Common myeloid progenitor, CD34-positive (primary cell): Measurements from ENCODE around the gene KLK5.
A peak's percentile ranks its signal among the peaks of the same experiment; 100 is the strongest.

Experiments
- CTCF ChIA-PET: fragments of 350-600 bp; sonication (Branson Sonifier 250); formaldehyde crosslinking; loops from one replicate; lab custom pipeline; 2021; ENCODE audit warnings: antibody characterized with exemption; lab: Charles Lee
- POLR2A ChIA-PET: fragments of 350-600 bp; sonication (Branson Sonifier 250); formaldehyde crosslinking; loops from one replicate; lab custom pipeline; 2021; ENCODE audit warnings: antibody characterized with exemption; lab: Charles Lee
- DNase-seq, 3 donors: peaks; one replicate each; pipeline versions ENCODE4 v3.0.0 to v3.0.0-alpha.2; 2013
- H3K27ac ChIP-seq, 2 experiments: 1 replicate in 1 of 2; 2 replicates in 1 of 2; pipeline ENCODE4 v1.7.0; 2013; ENCODE audit warnings: inconsistent platforms in 2 of 2, low read length in 2 of 2, mild to moderate bottlenecking in 2 of 2, low read depth in 1 of 2, moderate library complexity in 1 of 2; ENCODE audit not compliant: severe bottlenecking in 2 of 2, insufficient read depth in 1 of 2, poor library complexity in 1 of 2
- H3K27me3 ChIP-seq, 5 experiments: replicated peaks in 2 of 5; 1 replicate in 3 of 5; 2 replicates in 2 of 5; pipeline versions ENCODE4 v1.6.1 to v1.7.0; 2013; ENCODE audit warnings: low read length in 4 of 5, mild to moderate bottlenecking in 2 of 5, moderate library complexity in 2 of 5, inconsistent platforms in 1 of 5; ENCODE audit not compliant: insufficient read depth in 5 of 5, control insufficient read depth in 4 of 5
- H3K36me3 ChIP-seq, 4 experiments: 1 replicate in 2 of 4; 2 replicates in 2 of 4; pipeline versions ENCODE4 v1.6.1 to v1.7.0; 2013; ENCODE audit warnings: low read length in 3 of 4, control low read depth in 1 of 4, mild to moderate bottlenecking in 1 of 4; ENCODE audit not compliant: control insufficient read depth in 4 of 4, insufficient read depth in 4 of 4
- H3K4me1 ChIP-seq, 4 experiments: 1 replicate in 3 of 4; 2 replicates in 1 of 4; pipeline versions ENCODE4 v1.6.1 to v1.7.1; 2013; ENCODE audit warnings: low read length in 3 of 4, mild to moderate bottlenecking in 3 of 4, control low read depth in 1 of 4, inconsistent platforms in 1 of 4, moderate library complexity in 1 of 4; ENCODE audit not compliant: control insufficient read depth in 4 of 4, insufficient read depth in 4 of 4; ENCODE audit errors: control extremely low read depth in 1 of 4
- H3K4me3 ChIP-seq, 7 experiments: 1 replicate in 4 of 7; 2 replicates in 3 of 7; pipeline versions ENCODE4 v1.5.1 to v1.7.0; 2013; ENCODE audit warnings: mild to moderate bottlenecking in 7 of 7, low read length in 6 of 7, moderate library complexity in 6 of 7, inconsistent platforms in 2 of 7, low read depth in 2 of 7, control low read depth in 1 of 7; ENCODE audit not compliant: insufficient read depth in 4 of 7, control insufficient read depth in 1 of 7; ENCODE audit errors: extremely low read depth in 1 of 7
- H3K9me3 ChIP-seq, 5 experiments: 1 replicate in 4 of 5; 2 replicates in 1 of 5; pipeline versions ENCODE4 v1.6.1 to v1.7.1; 2013; ENCODE audit warnings: low read length in 4 of 5, mild to moderate bottlenecking in 2 of 5, inconsistent platforms in 1 of 5, low read depth in 1 of 5, moderate library complexity in 1 of 5; ENCODE audit not compliant: control insufficient read depth in 4 of 5, insufficient read depth in 2 of 5; ENCODE audit errors: control extremely low read depth in 1 of 5
- WGBS: methylation state at CpG from one replicate; pipeline ENCODE4 v1.1.5; 2013; ENCODE audit not compliant: insufficient coverage; 5-methylcytosine and 5-hydroxymethylcytosine counted together

Gene KLK5

GRCh38 chr19:50933640-50934039 lies 19.2 kb downstream of the KLK5 start:
- Histone ChIP-seq H3K4me1 (no peaks in the 10 kb centered on the region), H3K4me3 (no peak overlapping the region), H3K9me3 (no peaks in the 10 kb centered on the region), H3K27ac (no peak overlapping the region), H3K36me3 (no peaks in the 10 kb centered on the region), H3K27me3 (peaks cover 0 to 38% (median 10%) of the 10 kb centered on the region in 5 experiments)
- CTCF ChIA-PET = interaction anchor here (1.2 kb wide), 1 partner anchor 12 kb away, joined by 3 read pairs; no protein-coding TSS in a partner anchor
- WGBS = 81% methylated on average over 4 of the region's 8 CpGs
- POLR2A ChIA-PET = no interaction called here
- DNase-seq = peak in 2 of 3 donors; percentile 23 to 31

- 42% methylated on average over 2 of the region's 4 CpGs for WGBS
- H3K9me3 ChIP-seq = no peaks in the 10 kb centered on the region
- ChIA-PET CTCF (interaction anchor here (0.7 kb wide), 1 partner anchor 95 kb away, joined by 3 read pairs; no protein-coding TSS in a partner anchor), POLR2A (no interaction called here)
- H3K27me3 ChIP-seq = peaks cover 0 to 41% (median 11%) of the 10 kb centered on the region in 5 experiments
- H3K4me1 ChIP-seq = no peaks in the 10 kb centered on the region
- H3K27ac ChIP-seq = no peak overlapping the region
- no peak for DNase-seq
- no peaks in the 10 kb centered on the region for H3K36me3 ChIP-seq
- H3K4me3 ChIP-seq = no peak overlapping the region
Observed at GRCh38 chr19:50932690-50933083, 20.2 kb downstream of the KLK5 start.

- H3K4me1 ChIP-seq = no peaks in the 10 kb centered on the region
- peaks cover 0 to 43% (median 13%) of the 10 kb centered on the region in 5 experiments for H3K27me3 ChIP-seq
- WGBS = 85% methylated on average over 5 of the region's 11 CpGs
- no peaks in the 10 kb centered on the region for H3K36me3 ChIP-seq
- H3K9me3 ChIP-seq = no peaks in the 10 kb centered on the region
- ChIA-PET CTCF (no interaction called here), POLR2A (no interaction called here)
- no peak overlapping the region for H3K4me3 ChIP-seq
- H3K27ac ChIP-seq = no peak overlapping the region
- no peak for DNase-seq
Observed at GRCh38 chr19:50932018-50932689, 20.7 kb downstream of the KLK5 start.

GRCh38 chr19:50931023-50931422 lies 21.8 kb downstream of the KLK5 start:
- no peak overlapping the region for H3K27ac ChIP-seq
- no peaks in the 10 kb centered on the region for H3K4me1 ChIP-seq
- peaks cover 0 to 40% (median 13%) of the 10 kb centered on the region in 5 experiments for H3K27me3 ChIP-seq
- POLR2A ChIA-PET = no interaction called here
- no peak overlapping the region for H3K4me3 ChIP-seq
- H3K9me3 ChIP-seq = no peaks in the 10 kb centered on the region
- no peak for DNase-seq
- H3K36me3 ChIP-seq = no peaks in the 10 kb centered on the region
- CTCF ChIA-PET = interaction anchor here (0.7 kb wide), 1 partner anchor 148 kb away, joined by 3 read pairs; no protein-coding TSS in a partner anchor

- WGBS = 91% methylated on average over 3 of the region's 5 CpGs
- H3K4me1 ChIP-seq = no peaks in the 10 kb centered on the region
- H3K27ac ChIP-seq = no peak overlapping the region
- no peaks in the 10 kb centered on the region for H3K9me3 ChIP-seq
- DNase-seq = no peak
- ChIA-PET CTCF (interaction anchor here (1.6 kb wide), 1 partner anchor 167 kb away, joined by 9 read pairs; no protein-coding TSS in a partner anchor), POLR2A (no interaction called here)
- peaks cover 0 to 43% (median 12%) of the 10 kb centered on the region in 5 experiments for H3K27me3 ChIP-seq
- H3K4me3 ChIP-seq = no peak overlapping the region
- H3K36me3 ChIP-seq = no peaks in the 10 kb centered on the region
Observed at GRCh38 chr19:50928831-50929230, 24.0 kb downstream of the KLK5 start.

GRCh38 chr19:50926144-50926543 lies 26.7 kb downstream of the KLK5 start:
- H3K4me3 ChIP-seq = no peak overlapping the region
- no peaks in the 10 kb centered on the region for H3K36me3 ChIP-seq
- peaks cover 0 to 8% (median 6%) of the 10 kb centered on the region in 4 experiments for H3K4me1 ChIP-seq
- peaks cover 2 to 36% (median 8%) of the 10 kb centered on the region in 5 experiments for H3K27me3 ChIP-seq
- DNase-seq = no peak
- ChIA-PET POLR2A (interaction anchor here (0.9 kb wide), 1 partner anchor 121 kb away, joined by 3 read pairs; no protein-coding TSS in a partner anchor), CTCF (interaction anchor here (0.6 kb wide), 1 partner anchor 171 kb away, joined by 3 read pairs; no protein-coding TSS in a partner anchor)
- WGBS = 93% methylated on average over 3 of the region's 11 CpGs
- H3K9me3 ChIP-seq = no peaks in the 10 kb centered on the region
- H3K27ac ChIP-seq = no peak overlapping the region

- no peaks in the 10 kb centered on the region for H3K9me3 ChIP-seq
- peaks cover 2 to 37% (median 8%) of the 10 kb centered on the region in 5 experiments for H3K27me3 ChIP-seq
- ChIA-PET POLR2A (interaction anchor here (0.9 kb wide), 1 partner anchor 121 kb away, joined by 3 read pairs; no protein-coding TSS in a partner anchor), CTCF (interaction anchor here (0.6 to 0.8 kb wide), 2 partner anchors 89 to 171 kb away, joined by 3 read pairs; no protein-coding TSS in a partner anchor)
- H3K4me1 ChIP-seq = peaks cover 0 to 8% (median 6%) of the 10 kb centered on the region in 4 experiments
- WGBS = no CpG with 5 or more reads among the region's 2 CpGs
- no peak overlapping the region for H3K4me3 ChIP-seq
- H3K36me3 ChIP-seq = no peaks in the 10 kb centered on the region
- H3K27ac ChIP-seq = no peak overlapping the region
- no peak for DNase-seq
Observed at GRCh38 chr19:50925734-50926133, 27.1 kb downstream of the KLK5 start.
